GM21825 (cell line): Measurements from ENCODE around the gene ELFN1.

Experiments used
- ATAC-seq: cut with Tn5 transposase; IDR thresholded peaks from one replicate; pipeline ENCODE4 v1.9.1; 2021; ENCODE audit warnings: mild to moderate bottlenecking, moderate library complexity; ENCODE audit not compliant: unreplicated experiment

The ELFN1 gene

GRCh38 chr7:1663223-1663622 is 6.9 kb upstream of the ELFN1 start:
- no peak for ATAC-seq

- no peak for ATAC-seq
These were observed 6.0 kb upstream of the ELFN1 start for GRCh38 chr7:1663857-1664651.

- no peak for ATAC-seq
These were observed 5.1 kb upstream of the ELFN1 start for GRCh38 chr7:1664711-1665548.

GRCh38 chr7:1665549-1666316 is 4.3 kb upstream of the ELFN1 start:
- no peak for ATAC-seq

GRCh38 chr7:1666317-1666822 is 3.7 kb upstream of the ELFN1 start:
- ATAC-seq: no peak

- ATAC-seq: no peak
These were observed 3.1 kb upstream of the ELFN1 start for GRCh38 chr7:1666823-1667565.

- ATAC-seq: no peak
These were observed 2.3 kb upstream of the ELFN1 start for GRCh38 chr7:1667566-1668395.

GRCh38 chr7:1668396-1669063 is 1.5 kb upstream of the ELFN1 start:
- ATAC-seq: no peak

GRCh38 chr7:1669064-1669951 is 769 bp upstream of the ELFN1 start:
- no peak for ATAC-seq

GRCh38 chr7:1670894-1671593 is 967 bp downstream of the ELFN1 start:
- ATAC-seq: no peak

- ATAC-seq: no peak
These were observed 1.7 kb downstream of the ELFN1 start for GRCh38 chr7:1671594-1672451.

GRCh38 chr7:1672851-1673486 is 2.9 kb downstream of the ELFN1 start:
- no peak for ATAC-seq

GRCh38 chr7:1673581-1674118 is 3.6 kb downstream of the ELFN1 start:
- ATAC-seq: no peak

- ATAC-seq: no peak
These were observed 4.3 kb downstream of the ELFN1 start for GRCh38 chr7:1674161-1675035.
